PC-3 (cell line): ENCODE data around the gene TOMM40L. TPM values are rescaled to one million over a fixed set of nuclear protein-coding genes. Genes with fewer than 3 reads are reported as not detected.

Experiments used
- ATAC-seq: fragments of 200-7000 bp; cut with Tn5 transposase; 2 replicates; pipeline ENCODE4 v1.9.1; 2020; ENCODE audit warnings: mild to moderate bottlenecking, moderate library complexity
- BruUV-seq: library from RNA; stranded (reverse); fragments of 400-500 nt; replicated peaks from 2 replicates; lab custom pipeline; 2021; lab: Mats Ljungman, UMichigan
- CTCF ChIA-PET: fragments of 300-600 bp; sonication (Branson Sonifier 250); formaldehyde crosslinking; loops from one replicate; lab custom pipeline; 2022; ENCODE audit warnings: antibody characterized with exemption; lab: Charles Lee
- POLR2A ChIA-PET: fragments of 300-600 bp; sonication (Branson Sonifier 250); formaldehyde crosslinking; loops from one replicate; lab custom pipeline; 2022; ENCODE audit warnings: antibody characterized with exemption; ENCODE audit not compliant: unreplicated experiment; lab: Charles Lee
- DNase-seq: peaks from one replicate; pipeline ENCODE4 v3.0.0-alpha.2; 2015
- H2AFZ ChIP-seq: fragments of 300-600 bp; sonication (generic); 2 replicates; pipeline ENCODE4 v1.6.0; 2016; ENCODE audit warnings: antibody characterized with exemption, low read length
- H3F3A ChIP-seq: fragments of 300-600 bp; sonication (generic); one replicate; pipeline ENCODE4 v1.6.0; 2017; ENCODE audit warnings: antibody characterized with exemption, low read length, control low read depth, mild to moderate bottlenecking; ENCODE audit not compliant: unreplicated experiment
- H3K27ac ChIP-seq: fragments of 300-600 bp; sonication (generic); 2 replicates; pipeline ENCODE4 v1.5.1; 2016; ENCODE audit warnings: mild to moderate bottlenecking, low read length
- H3K27me3 ChIP-seq: fragments of 300-600 bp; sonication (generic); 2 replicates; pipeline ENCODE4 v1.6.1; 2016; ENCODE audit warnings: low read length, mixed read lengths
- H3K36me3 ChIP-seq: fragments of 300-600 bp; sonication (generic); 2 replicates; pipeline ENCODE4 v1.6.1; 2016; ENCODE audit warnings: low read depth, mixed run types, low read length, mixed read lengths
- H3K4me1 ChIP-seq: fragments of 300-600 bp; sonication (generic); 2 replicates; pipeline ENCODE4 v1.5.1; 2016; ENCODE audit warnings: low read length; ENCODE audit not compliant: insufficient read depth
- H3K4me2 ChIP-seq: fragments of 300-600 bp; sonication (generic); 2 replicates; pipeline ENCODE4 v1.6.0; 2016; ENCODE audit warnings: low read length
- H3K4me3 ChIP-seq: fragments of 300-600 bp; sonication (generic); 2 replicates; pipeline ENCODE4 v1.5.1; 2016; ENCODE audit warnings: mild to moderate bottlenecking, low read length, mixed read lengths
- H3K79me2 ChIP-seq: fragments of 300-600 bp; sonication (generic); 2 replicates; pipeline ENCODE4 v1.6.1; 2017; ENCODE audit warnings: low read length, mixed read lengths
- H3K9ac ChIP-seq: fragments of 300-600 bp; sonication (generic); 2 replicates; pipeline ENCODE4 v1.6.0; 2016; ENCODE audit warnings: mild to moderate bottlenecking, low read length
- H3K9me2 ChIP-seq: fragments of 300-600 bp; sonication (generic); replicated peaks from 2 replicates; pipeline ENCODE4 v1.6.1; 2016; ENCODE audit warnings: mixed run types, low read length, mixed read lengths
- H3K9me3 ChIP-seq: fragments of 300-600 bp; sonication (generic); 2 replicates; pipeline ENCODE4 v1.6.1; 2016; ENCODE audit warnings: low read length, mixed read lengths
- H4K20me1 ChIP-seq: fragments of 300-600 bp; sonication (generic); 2 replicates; pipeline ENCODE4 v1.6.1; 2016; ENCODE audit warnings: low read length, mixed read lengths
- CTCF ChIP-seq: fragments of 300-600 bp; sonication (generic); conservative IDR thresholded peaks from 2 replicates; pipeline ENCODE4 v1.5.1; 2017; ENCODE audit warnings: antibody characterized with exemption, low read depth, mild to moderate bottlenecking, low read length
- EZH2 ChIP-seq: fragments of 300-600 bp; sonication (generic); IDR thresholded peaks from one replicate; pipeline ENCODE4 v1.6.1; 2017; ENCODE audit warnings: antibody characterized with exemption, mild to moderate bottlenecking, low read length; ENCODE audit not compliant: unreplicated experiment
- EZH2phosphoT487 ChIP-seq: fragments of 300-600 bp; sonication (generic); IDR thresholded peaks from 2 replicates; pipeline ENCODE4 v1.6.1; 2018; ENCODE audit warnings: mild to moderate bottlenecking, antibody characterized with exemption, low read length, borderline replicate concordance
- intact Hi-C: fragments of 100-400 bp; cut with micrococcal nuclease; formaldehyde crosslinking; loops from 2 replicates; pipeline ENCODE4 v1.9.0; 2023
- total RNA-seq: library from RNA; depleted of rRNA; stranded (reverse); fragments of >200 nt; gene quantifications from 2 replicates; pipeline ENCODE4 v1.2.3, GENCODE V29; 2014

TOMM40L gene
- total RNA-seq, 1 experiment from 2014 or later: 23.2 TPM

- no peak overlapping the region for H3K4me3 ChIP-seq
- peak; percentile 44 for ATAC-seq
- POLR2A ChIA-PET: no interaction called here
- H3K27me3 ChIP-seq: peaks cover 27% of the 10 kb centered on the region
- H3K9me2 ChIP-seq: no peaks in the 10 kb centered on the region
- intact Hi-C loops: no loop called here
- no peaks in the 10 kb centered on the region for H3F3A ChIP-seq
- peaks cover 6% of the 10 kb centered on the region; the same call in 1 of the 2 replicates for H3K9me3 ChIP-seq
- no peaks in the 10 kb centered on the region for H3K4me1 ChIP-seq
- TF ChIP-seq CTCF (no peak), EZH2 (no peak)
- H3K27ac ChIP-seq: no peak overlapping the region
- DNase-seq: no peak
- H3K36me3 ChIP-seq: no peaks in the 10 kb centered on the region
- no peaks in the 10 kb centered on the region for H4K20me1 ChIP-seq
- no TSS peak for BruUV-seq
- CTCF ChIA-PET: no interaction called here
- peak overlapping the region; percentile 10; the same call in 1 of the 2 replicates for H3K4me2 ChIP-seq
- H3K79me2 ChIP-seq: no peaks in the 10 kb centered on the region
- H3K9ac ChIP-seq: no peak overlapping the region
- H2AFZ ChIP-seq: no peak overlapping the region
Measured at GRCh38 chr1:161260376-161261260, 34.8 kb downstream of the TOMM40L start.

- ChIA-PET POLR2A (interaction anchor here (0.6 kb wide), 1 partner anchor 52 kb away, joined by 3 read pairs; no protein-coding TSS in a partner anchor), CTCF (no interaction called here)
- no TSS peak for BruUV-seq
- H3K27me3 ChIP-seq: peaks cover 27% of the 10 kb centered on the region
- no peak overlapping the region for H3K9ac ChIP-seq
- H3K36me3 ChIP-seq: no peaks in the 10 kb centered on the region
- DNase-seq: peak; percentile 24
- H3K4me1 ChIP-seq: no peaks in the 10 kb centered on the region; the same call in 1 of the 2 replicates
- no peaks in the 10 kb centered on the region for H4K20me1 ChIP-seq
- H3K4me3 ChIP-seq: no peak overlapping the region
- H3F3A ChIP-seq: no peaks in the 10 kb centered on the region
- peaks cover 6% of the 10 kb centered on the region; the same call in 1 of the 2 replicates for H3K9me3 ChIP-seq
- ATAC-seq: peak; percentile 9; the same call in 1 of the 2 replicates
- H3K27ac ChIP-seq: no peak overlapping the region
- intact Hi-C loops: no loop called here
- H3K9me2 ChIP-seq: no peaks in the 10 kb centered on the region
- no peak overlapping the region for H2AFZ ChIP-seq
- peak overlapping the region; percentile 10; the same call in 1 of the 2 replicates for H3K4me2 ChIP-seq
- H3K79me2 ChIP-seq: no peaks in the 10 kb centered on the region
- TF ChIP-seq EZH2 (no peak), EZH2phosphoT487 (no peak), CTCF (no peak)
Measured at GRCh38 chr1:161261261-161262235, 35.7 kb downstream of the TOMM40L start.
